DND-41 (cell line): Measurements from ENCODE around the gene DBX1.
A peak's percentile ranks its signal among the peaks of the same experiment; 100 is the strongest.
"Not testable (repeated sequence)": the region's sequence is repeated elsewhere in the genome, so short reads cannot be mapped to it uniquely, and the experiment has no call there.

Experiments
- ATAC-seq: fragments of 200-7000 bp; cut with Tn5 transposase; 3 replicates; pipeline ENCODE4 v1.9.1; 2021; ENCODE audit warnings: low read depth; ENCODE audit not compliant: insufficient read depth
- DNase-seq: peaks from one replicate; pipeline ENCODE4 v3.0.0-alpha.2; 2020
- H2AFZ ChIP-seq: 2 replicates; pipeline ENCODE4 v1.6.0; 2012; ENCODE audit warnings: low read depth, low read length
- H3K27ac ChIP-seq: 2 replicates; pipeline ENCODE4 v1.5.1; 2012; ENCODE audit warnings: low read length, inconsistent platforms
- H3K27me3 ChIP-seq: fragments of 200-600 bp; sonication (generic); 2 replicates; pipeline ENCODE4 v1.6.0; 2012; ENCODE audit warnings: low read length, mild to moderate bottlenecking, inconsistent platforms; ENCODE audit not compliant: insufficient read depth, poor library complexity
- H3K36me3 ChIP-seq: 2 replicates; pipeline ENCODE4 v1.5.1; 2012; ENCODE audit warnings: low read length, inconsistent platforms; ENCODE audit not compliant: insufficient read depth
- H3K4me1 ChIP-seq: 2 replicates; pipeline ENCODE4 v1.5.1; 2012; ENCODE audit warnings: mild to moderate bottlenecking, low read length; ENCODE audit not compliant: insufficient read depth
- H3K4me2 ChIP-seq: 2 replicates; pipeline ENCODE4 v1.6.0; 2012; ENCODE audit warnings: mild to moderate bottlenecking, moderate library complexity, low read length, inconsistent platforms; ENCODE audit not compliant: insufficient read depth
- H3K4me3 ChIP-seq, 2 experiments: fragments of 200-600 bp in 1 of 2; shearing (Covaris generic) in 1 of 2; 2 replicates each; pipeline ENCODE4 v1.5.1; 2012 to 2016; ENCODE audit warnings: inconsistent platforms in 2 of 2, low read length in 2 of 2, mild to moderate bottlenecking in 2 of 2, low read depth in 1 of 2, moderate library complexity in 1 of 2
- H3K79me2 ChIP-seq: 2 replicates; pipeline ENCODE4 v1.6.0; 2012; ENCODE audit warnings: low read length, inconsistent platforms; ENCODE audit not compliant: insufficient read depth
- H3K9ac ChIP-seq: 2 replicates; pipeline ENCODE4 v1.6.0; 2012; ENCODE audit warnings: low read depth, mild to moderate bottlenecking, inconsistent platforms, low read length, moderate library complexity
- H3K9me3 ChIP-seq: 2 replicates; pipeline ENCODE4 v1.5.1; 2012; ENCODE audit warnings: low read length, moderate library complexity, mild to moderate bottlenecking, inconsistent platforms; ENCODE audit not compliant: insufficient read depth, severe bottlenecking
- H4K20me1 ChIP-seq: 2 replicates; pipeline ENCODE4 v1.6.0; 2012; ENCODE audit warnings: low read length; ENCODE audit not compliant: insufficient read depth
- CTCF ChIP-seq: IDR thresholded peaks from 2 replicates; pipeline ENCODE4 v1.5.1; 2012; ENCODE audit warnings: borderline replicate concordance, low read length, moderate library complexity, mild to moderate bottlenecking; ENCODE audit not compliant: poor library complexity, severe bottlenecking; ENCODE audit errors: extremely low read depth
- EZH2 ChIP-seq: IDR thresholded peaks from 3 replicates; pipeline ENCODE4 v1.6.1; 2012; ENCODE audit warnings: borderline replicate concordance, low read depth, mild to moderate bottlenecking, moderate library complexity, low read length, inconsistent platforms; ENCODE audit not compliant: severe bottlenecking

DBX1 gene

GRCh38 chr11:20131788-20132666, 28.2 kb downstream of the DBX1 start:
- H3K9ac ChIP-seq = no peak overlapping the region
- H2AFZ ChIP-seq = no peak overlapping the region
- H3K4me3 ChIP-seq = no peak overlapping the region
- TF ChIP-seq EZH2 (no peak), CTCF (peak; percentile 69)
- ATAC-seq (no peak), DNase-seq (peak; percentile 18)
- peaks cover 7% of the 10 kb centered on the region; the same call in 1 of the 2 replicates for H4K20me1 ChIP-seq
- no peaks in the 10 kb centered on the region for H3K4me1 ChIP-seq
- no peaks in the 10 kb centered on the region for H3K79me2 ChIP-seq
- no peaks in the 10 kb centered on the region for H3K36me3 ChIP-seq
- no peak overlapping the region for H3K4me2 ChIP-seq
- peaks cover 2% of the 10 kb centered on the region for H3K27me3 ChIP-seq
- H3K9me3 ChIP-seq = no peaks in the 10 kb centered on the region
- H3K27ac ChIP-seq = no peak overlapping the region

DNA sequence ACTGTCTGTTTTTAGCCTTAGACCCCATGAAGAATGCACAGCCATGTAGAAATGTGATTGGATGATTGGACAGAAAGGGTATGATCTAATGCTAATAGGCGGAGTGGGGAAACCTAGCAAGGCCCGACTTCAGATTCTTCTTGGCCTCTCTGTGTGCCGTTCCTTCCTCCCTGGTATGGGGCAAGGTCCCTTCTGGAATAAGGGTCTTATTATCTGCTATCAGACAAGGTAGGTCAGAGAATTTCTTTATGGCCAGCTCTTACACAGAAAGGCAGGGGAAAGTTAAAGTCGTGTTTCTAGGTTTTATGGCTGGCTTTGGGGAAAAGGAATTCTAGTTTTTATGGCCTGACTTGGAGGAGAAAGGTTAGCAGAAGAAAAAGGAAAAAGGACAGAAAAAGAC, 30.6 kb downstream of the DBX1 start:
- H4K20me1 ChIP-seq = peaks cover 7% of the 10 kb centered on the region; the same call in 1 of the 2 replicates
- no peak for DNase-seq
- no peak overlapping the region for H3K27ac ChIP-seq
- H2AFZ ChIP-seq = no peak overlapping the region
- H3K9me3 ChIP-seq = no peaks in the 10 kb centered on the region
- no peaks in the 10 kb centered on the region for H3K79me2 ChIP-seq
- TF ChIP-seq CTCF (no peak), EZH2 (no peak)
- H3K4me2 ChIP-seq = no peak overlapping the region
- no peaks in the 10 kb centered on the region for H3K4me1 ChIP-seq
- H3K36me3 ChIP-seq = no peaks in the 10 kb centered on the region
- peaks cover 2% of the 10 kb centered on the region for H3K27me3 ChIP-seq
- no peak overlapping the region for H3K9ac ChIP-seq
- H3K4me3 ChIP-seq = no peak overlapping the region
- no peak for ATAC-seq

DNA sequence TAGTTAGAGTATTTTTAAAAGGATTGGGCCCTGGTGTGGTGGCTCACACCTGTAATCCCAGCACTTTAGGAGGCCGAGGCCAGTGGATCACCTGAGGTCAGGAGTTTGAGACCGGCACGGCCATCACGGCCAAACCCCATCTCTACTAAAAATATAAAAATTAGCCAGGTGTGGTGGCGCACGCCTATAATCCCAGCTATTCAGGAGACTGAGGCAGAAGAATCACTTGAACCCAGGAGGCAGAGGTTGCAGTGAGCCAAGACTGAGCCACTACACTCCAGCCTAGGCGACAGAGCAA, 31.8 kb downstream of the DBX1 start:
- not testable (repeated sequence) for H3K9me3 ChIP-seq, H3K27ac ChIP-seq, H3K4me3 ChIP-seq, ATAC-seq, H3K4me2 ChIP-seq, H2AFZ ChIP-seq, H3K27me3 ChIP-seq, H3K36me3 ChIP-seq, H4K20me1 ChIP-seq, H3K9ac ChIP-seq, H3K4me1 ChIP-seq, DNase-seq, H3K79me2 ChIP-seq

DNA sequence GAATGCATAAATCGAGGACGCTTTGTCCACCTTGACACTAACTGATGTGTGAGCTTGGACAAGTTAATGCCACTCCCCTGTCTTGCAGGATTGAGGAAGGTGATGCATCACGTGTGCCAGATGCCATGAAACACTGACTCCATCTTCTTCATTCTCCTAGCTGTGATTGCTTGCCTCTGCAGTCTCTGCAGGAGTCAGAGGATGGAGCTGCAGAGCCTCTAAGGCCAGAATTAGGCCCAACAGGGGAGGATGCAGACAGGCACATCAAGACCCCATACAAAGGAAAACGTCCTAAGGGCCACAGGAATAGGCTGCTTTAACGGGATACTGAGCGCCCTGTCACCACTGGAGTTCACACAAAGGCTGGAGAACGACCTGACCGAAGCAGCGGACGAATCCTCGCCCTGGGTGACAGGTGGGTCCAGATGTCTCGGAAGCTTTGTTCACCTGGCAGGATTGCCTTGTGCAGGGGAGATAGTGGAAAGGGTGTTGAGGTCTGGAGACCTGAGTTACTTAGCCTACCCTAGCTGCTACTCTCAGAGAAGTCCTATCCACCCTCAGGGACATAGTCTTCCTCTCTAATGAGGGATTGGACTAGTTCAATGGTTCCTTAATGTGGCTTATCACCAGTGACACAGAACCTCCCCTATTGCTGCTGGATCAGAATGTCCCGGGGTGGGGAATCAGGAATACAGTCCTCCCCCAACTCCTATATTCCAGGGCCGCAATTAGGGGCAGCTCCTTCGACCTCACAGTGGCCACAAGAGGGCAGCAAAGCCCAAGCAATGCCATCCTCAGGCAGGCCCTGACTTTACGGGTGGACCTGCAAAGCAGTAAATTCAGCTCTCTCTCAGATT, 32.4 kb downstream of the DBX1 start:
- Histone ChIP-seq H3K79me2 (no peaks in the 10 kb centered on the region), H3K9ac (no peak overlapping the region), H3K27ac (no peak overlapping the region), H3K4me2 (no peak overlapping the region), H3K36me3 (no peaks in the 10 kb centered on the region), H3K27me3 (peaks cover 2% of the 10 kb centered on the region), H2AFZ (peak overlapping the region; percentile 49; the same call in 1 of the 2 replicates), H3K4me1 (no peaks in the 10 kb centered on the region), H3K4me3 (no peak overlapping the region), H4K20me1 (peaks cover 7% of the 10 kb centered on the region; the same call in 1 of the 2 replicates), H3K9me3 (no peaks in the 10 kb centered on the region)
- DNase-seq = peak; percentile 73
- ATAC-seq = peak; percentile 96
- TF ChIP-seq CTCF (peak; percentile 89), EZH2 (no peak)
